Ovary (tissue), 3 donors: ENCODE data around the gene CTDSP2.

Experiments used
- EP300 ChIP-seq: sonication (generic); formaldehyde crosslinking; IDR thresholded peaks from one replicate; pipeline ENCODE4 v1.6.1; 2017; ENCODE audit warnings: antibody characterized with exemption
- TF ChIP-seq, protein P1 (sequence below), 3 donors: fragments of 450-650 bp in 2 of 3; fragments of 200-600 bp in 1 of 3; IDR thresholded peaks; one replicate each; pipeline versions ENCODE4 v1.5.1 to v1.8.0; 2016 to 2022; ENCODE audit warnings: antibody characterized with exemption in 3 of 3, mild to moderate bottlenecking in 1 of 3
- donor health status: DM: no; HTN: no; CAD: no.

DNA sequence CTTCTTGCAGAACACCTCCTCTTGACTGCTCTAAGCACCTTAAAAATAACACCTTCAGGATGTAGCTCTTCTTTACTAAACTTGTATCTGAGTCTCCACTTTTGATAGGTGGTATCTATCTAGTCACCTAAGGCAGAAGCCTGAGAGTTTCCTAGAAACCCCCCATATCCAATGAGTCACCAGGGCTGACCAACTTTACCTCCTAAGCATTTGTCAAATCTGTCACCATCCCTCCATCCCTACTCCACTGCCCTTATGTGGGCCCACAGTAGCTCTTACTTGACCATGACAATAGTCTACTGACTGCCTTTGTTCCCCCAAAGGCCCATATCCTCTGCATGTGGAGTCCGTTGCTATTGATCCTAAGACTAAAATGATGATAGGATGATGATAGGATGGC is 43.9 kb downstream of the CTDSP2 start:
- TF ChIP-seq, protein P1, sequence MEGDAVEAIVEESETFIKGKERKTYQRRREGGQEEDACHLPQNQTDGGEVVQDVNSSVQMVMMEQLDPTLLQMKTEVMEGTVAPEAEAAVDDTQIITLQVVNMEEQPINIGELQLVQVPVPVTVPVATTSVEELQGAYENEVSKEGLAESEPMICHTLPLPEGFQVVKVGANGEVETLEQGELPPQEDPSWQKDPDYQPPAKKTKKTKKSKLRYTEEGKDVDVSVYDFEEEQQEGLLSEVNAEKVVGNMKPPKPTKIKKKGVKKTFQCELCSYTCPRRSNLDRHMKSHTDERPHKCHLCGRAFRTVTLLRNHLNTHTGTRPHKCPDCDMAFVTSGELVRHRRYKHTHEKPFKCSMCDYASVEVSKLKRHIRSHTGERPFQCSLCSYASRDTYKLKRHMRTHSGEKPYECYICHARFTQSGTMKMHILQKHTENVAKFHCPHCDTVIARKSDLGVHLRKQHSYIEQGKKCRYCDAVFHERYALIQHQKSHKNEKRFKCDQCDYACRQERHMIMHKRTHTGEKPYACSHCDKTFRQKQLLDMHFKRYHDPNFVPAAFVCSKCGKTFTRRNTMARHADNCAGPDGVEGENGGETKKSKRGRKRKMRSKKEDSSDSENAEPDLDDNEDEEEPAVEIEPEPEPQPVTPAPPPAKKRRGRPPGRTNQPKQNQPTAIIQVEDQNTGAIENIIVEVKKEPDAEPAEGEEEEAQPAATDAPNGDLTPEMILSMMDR (IDR thresholded peaks at IDR 0.05), result no peak
- TF ChIP-seq EP300, result no peak
